KMS-11 (cell line): Measurements from ENCODE around the gene DAB1.

ENCODE experiments used
- H2AFZ ChIP-seq: fragments of 200-600 bp; sonication (generic); 2 replicates; pipeline ENCODE4 v1.6.1; 2016; ENCODE audit warnings: antibody characterized with exemption, mixed run types, low read depth
- H3K27ac ChIP-seq: fragments of 200-600 bp; sonication (generic); 2 replicates; pipeline ENCODE4 v1.6.1; 2016; ENCODE audit warnings: mild to moderate bottlenecking, mixed run types
- H3K27me3 ChIP-seq: fragments of 200-600 bp; sonication (generic); 2 replicates; pipeline ENCODE4 v1.6.1; 2017; ENCODE audit warnings: mild to moderate bottlenecking, low read depth, mixed run types, moderate library complexity; ENCODE audit not compliant: insufficient read depth
- H3K36me3 ChIP-seq: fragments of 200-600 bp; sonication (generic); 2 replicates; pipeline ENCODE4 v1.6.1; 2017; ENCODE audit warnings: mild to moderate bottlenecking, mixed run types; ENCODE audit not compliant: insufficient read depth
- H3K4me1 ChIP-seq: fragments of 200-600 bp; sonication (generic); 2 replicates; pipeline ENCODE4 v1.6.1; 2016; ENCODE audit warnings: mild to moderate bottlenecking, low read depth, mixed run types; ENCODE audit not compliant: poor library complexity, severe bottlenecking
- H3K4me2 ChIP-seq: fragments of 200-600 bp; sonication (generic); 2 replicates; pipeline ENCODE4 v1.7.0; 2016; ENCODE audit warnings: mild to moderate bottlenecking, mixed run types
- H3K4me3 ChIP-seq: fragments of 200-600 bp; sonication (generic); IDR thresholded peaks from 2 replicates; pipeline ENCODE4 v1.6.1; 2017; ENCODE audit warnings: low read depth, low read length, mixed read lengths; ENCODE audit not compliant: insufficient read depth
- H3K79me2 ChIP-seq: fragments of 200-600 bp; sonication (generic); 2 replicates; pipeline ENCODE4 v1.6.1; 2016; ENCODE audit warnings: low read depth, mixed run types; ENCODE audit not compliant: insufficient read depth
- H3K9ac ChIP-seq: fragments of 200-600 bp; sonication (generic); 2 replicates; pipeline ENCODE4 v1.6.1; 2016; ENCODE audit warnings: mild to moderate bottlenecking, mixed run types
- H4K20me1 ChIP-seq: fragments of 200-600 bp; sonication (generic); 2 replicates; pipeline ENCODE4 v1.6.1; 2016; ENCODE audit warnings: mild to moderate bottlenecking, mixed run types; ENCODE audit not compliant: insufficient read depth
- CTCF ChIP-seq: fragments of 200-600 bp; sonication (generic); conservative IDR thresholded peaks from 2 replicates; pipeline ENCODE4 v1.6.1; 2017; ENCODE audit warnings: low read depth, mild to moderate bottlenecking, antibody characterized with exemption, low read length, moderate library complexity, mixed read lengths

The DAB1 gene

GRCh38 chr1:57109883-57110282, 314.0 kb downstream of the DAB1 start:
- H3K4me1 ChIP-seq, result no peaks in the 10 kb centered on the region
- H4K20me1 ChIP-seq, result no peaks in the 10 kb centered on the region
- no peak overlapping the region for H3K4me3 ChIP-seq
- H3K36me3 ChIP-seq, result no peaks in the 10 kb centered on the region
- no peak overlapping the region for H3K4me2 ChIP-seq
- H3K27ac ChIP-seq, result no peak overlapping the region
- H3K27me3 ChIP-seq, result no peaks in the 10 kb centered on the region
- H2AFZ ChIP-seq, result no peak overlapping the region
- H3K9ac ChIP-seq, result no peak overlapping the region
- TF ChIP-seq CTCF, result no peak
- no peaks in the 10 kb centered on the region for H3K79me2 ChIP-seq

GRCh38 chr1:57109247-57109646, 314.6 kb downstream of the DAB1 start:
- H3K27ac ChIP-seq, result no peak overlapping the region
- H3K4me2 ChIP-seq, result no peak overlapping the region
- H3K4me1 ChIP-seq, result no peaks in the 10 kb centered on the region
- no peaks in the 10 kb centered on the region for H3K79me2 ChIP-seq
- H2AFZ ChIP-seq, result no peak overlapping the region
- no peaks in the 10 kb centered on the region for H3K27me3 ChIP-seq
- H3K9ac ChIP-seq, result no peak overlapping the region
- H4K20me1 ChIP-seq, result no peaks in the 10 kb centered on the region
- no peak overlapping the region for H3K4me3 ChIP-seq
- H3K36me3 ChIP-seq, result no peaks in the 10 kb centered on the region
- no peak for TF ChIP-seq CTCF

GRCh38 chr1:57106296-57106695, 317.6 kb downstream of the DAB1 start:
- Histone ChIP-seq H3K27me3 (no peaks in the 10 kb centered on the region), H3K4me3 (no peak overlapping the region), H3K79me2 (no peaks in the 10 kb centered on the region), H3K4me1 (no peaks in the 10 kb centered on the region), H3K9ac (no peak overlapping the region), H3K27ac (no peak overlapping the region), H2AFZ (no peak overlapping the region), H4K20me1 (no peaks in the 10 kb centered on the region), H3K36me3 (no peaks in the 10 kb centered on the region), H3K4me2 (no peak overlapping the region)
- no peak for TF ChIP-seq CTCF

- Histone ChIP-seq H3K27ac (no peak overlapping the region), H2AFZ (no peak overlapping the region), H4K20me1 (no peaks in the 10 kb centered on the region), H3K36me3 (no peaks in the 10 kb centered on the region), H3K4me1 (no peaks in the 10 kb centered on the region), H3K4me3 (no peak overlapping the region), H3K9ac (no peak overlapping the region), H3K79me2 (no peaks in the 10 kb centered on the region), H3K4me2 (no peak overlapping the region), H3K27me3 (no peaks in the 10 kb centered on the region)
- no peak for TF ChIP-seq CTCF
Observed at GRCh38 chr1:57102561-57103326, 321.1 kb downstream of the DAB1 start.
